K562 (cell line): ENCODE data around the gene EPHX1. TPM values are rescaled to one million over a fixed set of nuclear protein-coding genes. Genes with fewer than 3 reads are reported as not detected.
"Not testable (repeated sequence)": the region's sequence is repeated elsewhere in the genome, so short reads cannot be mapped to it uniquely, and the experiment has no call there.

Experiments used
- ATAC-seq: fragments of 200-7000 bp; cut with Tn5 transposase; 3 replicates; pipeline ENCODE4 v1.9.1; 2020; ENCODE audit warnings: moderate library complexity
- BruUV-seq: library from RNA; stranded (reverse); fragments of 400-500 nt; replicated peaks from 2 replicates; lab custom pipeline; 2021; lab: Mats Ljungman, UMichigan
- CTCF ChIA-PET: fragments of 300-600 bp; formaldehyde crosslinking; extraction: SDS; loops from one replicate; lab custom pipeline; 2021; ENCODE audit warnings: low intra/inter-chr PET ratio; lab: Yijun Ruan, JAX
- POLR2A ChIA-PET: fragments of 300-600, 350-650 bp; sonication (Branson Sonifier 250); formaldehyde crosslinking; extraction: SDS; loops from one replicate; lab custom pipeline; 2021; ENCODE audit warnings: antibody characterized with exemption, inconsistent platforms; lab: Yijun Ruan, JAX
- DNase-seq, 4 experiments: peaks; one replicate each; pipeline versions ENCODE4 v3.0.0 to v3.0.0-alpha.2; 2011 to 2018; ENCODE audit warnings: low spot score in 3 of 4, mixed read lengths in 3 of 4; ENCODE audit errors: extremely low read depth in 1 of 4
- FAIRE-seq: peaks from 2 replicates; lab custom pipeline; 2011; peaks lifted over from hg19 to GRCh38; lab: Jason Lieb, UNC
- H2AFZ ChIP-seq: 2 replicates; pipeline ENCODE4 v1.6.0; 2011; ENCODE audit warnings: low read depth, low read length, control low read depth, inconsistent platforms
- H3K27ac ChIP-seq: fragments of 200-600 bp; 3 replicates; pipeline ENCODE4 v1.8.0; 2011; ENCODE audit warnings: low read depth, mild to moderate bottlenecking, control low read depth, inconsistent platforms, low read length, moderate library complexity, mixed read lengths; ENCODE audit errors: extremely low read depth
- H3K27me3 ChIP-seq, 2 experiments: fragments of 300-600 bp in 1 of 2; 2 replicates in 1 of 2; 3 replicates in 1 of 2; pipeline versions ENCODE4 v1.6.0 to v1.8.0; 2011; ENCODE audit warnings: inconsistent platforms in 2 of 2, low read length in 2 of 2, mild to moderate bottlenecking in 1 of 2, mixed read lengths in 1 of 2, moderate library complexity in 1 of 2; ENCODE audit not compliant: control insufficient read depth in 2 of 2, insufficient read depth in 2 of 2
- H3K36me3 ChIP-seq: fragments of 300-600 bp; 3 replicates; pipeline ENCODE4 v1.8.0; 2011; ENCODE audit warnings: mild to moderate bottlenecking, low read length, inconsistent platforms; ENCODE audit not compliant: control insufficient read depth, insufficient read depth
- H3K4me1 ChIP-seq, 2 experiments: fragments of 200-600 bp in 1 of 2; replicated peaks in 1 of 2; 2 replicates in 1 of 2; 3 replicates in 1 of 2; pipeline versions ENCODE4 v1.5.1 to v1.8.0; 2011; ENCODE audit warnings: inconsistent platforms in 2 of 2, low read length in 2 of 2, mild to moderate bottlenecking in 1 of 2, mixed read lengths in 1 of 2, moderate library complexity in 1 of 2; ENCODE audit not compliant: control insufficient read depth in 2 of 2, insufficient read depth in 2 of 2
- H3K4me2 ChIP-seq: 2 replicates; pipeline ENCODE4 v1.6.1; 2011; ENCODE audit warnings: low read length, control low read depth, inconsistent platforms, mixed read lengths; ENCODE audit not compliant: insufficient read depth
- H3K4me3 ChIP-seq: fragments of 200-600 bp; sonication (generic), shearing (Covaris generic); 2 replicates; pipeline ENCODE4 v1.5.1; 2016; ENCODE audit warnings: control low read depth, inconsistent platforms
- H3K79me2 ChIP-seq: fragments of 200-600 bp; 3 replicates; pipeline ENCODE4 v1.8.0; 2011; ENCODE audit warnings: low read length, inconsistent platforms; ENCODE audit not compliant: control insufficient read depth, insufficient read depth
- H3K9ac ChIP-seq, 2 experiments: 2 replicates each; pipeline versions ENCODE4 v1.6.0 to v1.6.1; 2011; ENCODE audit warnings: low read depth in 2 of 2, low read length in 2 of 2, control low read depth in 1 of 2, inconsistent platforms in 1 of 2, mild to moderate bottlenecking in 1 of 2, mixed read lengths in 1 of 2; ENCODE audit not compliant: insufficient read depth in 1 of 2
- H3K9me1 ChIP-seq: one replicate; pipeline ENCODE4 v1.6.0; 2011; ENCODE audit warnings: inconsistent platforms, mild to moderate bottlenecking, low read length, moderate library complexity; ENCODE audit not compliant: control insufficient read depth, insufficient read depth
- H3K9me3 ChIP-seq: replicated peaks from 2 replicates; pipeline ENCODE4 v1.5.1; 2011; ENCODE audit warnings: low read depth, low read length, inconsistent platforms; ENCODE audit not compliant: control insufficient read depth, insufficient read depth
- H4K20me1 ChIP-seq: replicated peaks from 2 replicates; pipeline ENCODE4 v1.6.1; 2011; ENCODE audit warnings: low read length, inconsistent platforms, mixed read lengths; ENCODE audit not compliant: control insufficient read depth, insufficient read depth
- NFIC ChIP-seq: fragments of 450-650 bp; IDR thresholded peaks from 2 replicates; pipeline ENCODE4 v1.6.1; 2017; ENCODE audit warnings: mild to moderate bottlenecking, inconsistent platforms
- TRIM28 ChIP-seq: fragments of 450-650 bp; IDR thresholded peaks from 2 replicates; pipeline ENCODE4 v1.6.1; 2017
- ZFP36 ChIP-seq: fragments of 150-350 bp; IDR thresholded peaks from 2 replicates; pipeline ENCODE4 v1.6.1; 2018; ENCODE audit warnings: low read length, low read depth; ENCODE audit not compliant: partially characterized antibody
- ZNF12 ChIP-seq: sonication (generic); formaldehyde crosslinking; IDR thresholded peaks from 2 replicates; pipeline ENCODE4 v1.4.0; 2020; ENCODE audit warnings: mild to moderate bottlenecking, missing genetic modification reagents
- WGBS: fragments of 100-300 bp; shearing (Covaris generic); methylation state at CpG from one replicate; pipeline ENCODE4 v1.1.6; 2016; ENCODE audit warnings: low coverage, mixed read lengths; ENCODE audit not compliant: insufficient coverage; ENCODE audit errors: missing lambda C conversion rate; 5-methylcytosine and 5-hydroxymethylcytosine counted together
- in situ Hi-C: fragments of 300-500 bp; cut with MboI; formaldehyde crosslinking; loops from 4 replicates; pipeline ENCODE4 v1.15.0; 2018; ENCODE audit warnings: inconsistent platforms, mixed read lengths
- intact Hi-C: fragments of 100-400 bp; cut with micrococcal nuclease; formaldehyde crosslinking; loops from 2 replicates; pipeline ENCODE4 v1.14.2; 2022
- polyA plus RNA-seq, 8 experiments: library from polyadenylated mRNA; depleted of rRNA in 4 of 8; stranded (reverse) in 5 of 8; unstranded in 3 of 8; fragments of >200 nt; fragmentation: Nextera tagmentation in 2 of 8; fragmentation: Illumina TruSeq in 1 of 8; extraction: Ambion mirVana in 2 of 8; extraction: Trizol in 1 of 8; gene quantifications; 2 replicates each; pipeline versions ENCODE4 v1.2.1 to v1.2.3, GENCODE V29; 2011 to 2014; ENCODE audit warnings: inconsistent platforms in 1 of 8, missing spikeins in 1 of 8
- total RNA-seq, 7 experiments: library from RNA; depleted of rRNA in 6 of 7; stranded (reverse); fragments of >200 nt in 6 of 7; fragmentation: Illumina TruSeq in 2 of 7; extraction: Trizol in 2 of 7; gene quantifications; 2 replicates each; pipeline versions ENCODE4 v1.2.1 to v1.2.3, GENCODE V29; 2011 to 2021; ENCODE audit warnings: low replicate concordance in 1 of 7

Gene EPHX1
- total and polyA plus RNA-seq, 9 of the 15 experiments (the other 6 are each of a cell fraction or from before 2014, with no cell fraction given) = 0.21 to 27.0 (median 6.7) TPM

DNA sequence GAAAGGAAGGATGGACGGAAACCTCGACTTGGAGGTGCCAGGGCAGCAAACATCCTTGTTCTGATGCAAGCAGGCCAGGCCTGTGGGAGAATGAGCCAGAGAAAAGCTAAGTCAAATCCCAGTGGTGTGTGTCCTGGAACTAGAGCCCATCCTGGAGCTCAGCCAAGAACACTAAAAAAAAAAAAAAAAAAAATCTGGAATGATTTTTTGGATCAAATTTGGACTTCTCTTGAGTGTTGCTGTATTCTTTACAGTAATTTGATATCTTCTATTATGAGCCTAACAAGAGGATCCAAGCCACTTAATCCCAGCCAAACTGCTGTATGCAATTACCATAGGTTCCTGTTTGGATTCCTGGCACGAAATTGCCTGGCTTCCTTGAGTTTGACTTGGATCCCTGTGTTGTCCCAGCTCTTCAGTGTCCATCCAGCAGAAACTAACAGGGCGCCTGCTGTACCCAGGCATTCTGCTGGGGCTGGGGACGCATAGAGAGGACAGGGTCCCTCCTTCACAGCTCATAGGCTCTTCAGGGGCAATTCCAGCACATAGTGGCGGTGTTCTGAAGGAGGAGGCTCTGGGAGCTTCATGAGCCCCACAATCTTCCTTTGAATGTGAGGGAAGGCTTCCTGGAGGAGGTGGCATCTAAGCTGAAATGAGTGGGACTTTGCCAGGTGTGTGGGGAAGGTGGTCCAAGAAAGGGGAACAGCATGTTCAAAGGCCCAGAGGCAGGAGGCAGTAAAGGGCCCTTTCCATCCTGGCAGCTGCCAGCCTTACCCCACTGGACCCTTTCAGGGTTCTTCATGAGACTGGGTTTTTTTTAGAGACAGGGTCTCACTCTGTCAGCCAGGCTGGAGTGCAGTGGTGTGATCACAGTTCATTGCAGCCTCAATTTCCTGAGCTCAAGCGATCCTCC is 24.7 kb downstream of the EPHX1 start:
- Histone ChIP-seq H3K79me2 (no peaks in the 10 kb centered on the region), H3K4me3 (no peak overlapping the region), H3K9me3 (no peaks in the 10 kb centered on the region), H3K4me1 (no peaks in the 10 kb centered on the region), H3K27me3 (no peaks in the 10 kb centered on the region), H3K36me3 (0 out of 3 replicates have a peak, but pooled peaks cover 2% of the 10 kb centered on the region), H3K9me1 (no peaks in the 10 kb centered on the region), H3K4me2 (no peak overlapping the region), H3K9ac (no peak overlapping the region)
- BruUV-seq = no TSS peak
- intact Hi-C loops = no loop called here
- in situ Hi-C loops = no loop called here
- ChIA-PET POLR2A (interaction anchor here (0.6 to 1.1 kb wide), 6 partner anchors 8 to 198 kb away, joined by 3 to 4 read pairs (median 3); no protein-coding TSS in a partner anchor), CTCF (interaction anchor here (0.7 kb wide), 1 partner anchor 24 kb away, joined by 3 read pairs; no protein-coding TSS in a partner anchor)
- FAIRE-seq (peak; percentile 60), DNase-seq (no peak)
- WGBS = 40% methylated on average over 7 of the region's 7 CpGs
- peak; percentile 47 for TF ChIP-seq NFIC
- peak; percentile 89 for TF ChIP-seq ZFP36
- TF ChIP-seq TRIM28 = no peak
- TF ChIP-seq, all 486 proteins: peak for 2
- H2AFZ ChIP-seq = no peak overlapping the region
- H3K27ac ChIP-seq = no peak overlapping the region
- H4K20me1 ChIP-seq = no peaks in the 10 kb centered on the region
- ATAC-seq = no peak

DNA sequence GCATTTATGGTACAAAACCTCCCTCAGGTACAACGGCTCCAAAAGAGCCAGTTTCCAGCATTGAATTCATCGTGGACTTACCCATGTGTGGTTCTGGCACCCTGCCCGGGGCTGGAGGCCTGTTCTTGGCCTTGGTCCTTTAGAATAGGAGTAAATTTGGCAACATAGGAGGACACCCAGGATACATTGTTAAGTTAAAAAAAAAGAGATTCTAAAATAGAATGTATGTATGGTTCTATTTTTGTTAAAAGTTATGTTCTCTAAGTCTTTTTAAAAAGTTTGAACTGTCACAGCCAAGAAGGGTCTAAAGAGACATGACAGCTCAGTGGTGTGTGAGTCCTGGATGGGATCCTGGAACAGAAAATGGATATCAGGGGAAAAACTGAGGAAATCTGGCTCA is 25.9 kb downstream of the EPHX1 start:
- TF ChIP-seq ZNF12 (no peak), NFIC (peak; percentile 33; the same call in 1 of the 2 replicates)
- TF ChIP-seq, all 486 proteins: peak for 1
- Histone ChIP-seq H3K36me3 (0 out of 3 replicates have a peak, but pooled peaks cover 2% of the 10 kb centered on the region), H4K20me1 (no peaks in the 10 kb centered on the region), H3K9me1 (no peaks in the 10 kb centered on the region), H3K27ac (no peak overlapping the region), H3K79me2 (no peaks in the 10 kb centered on the region), H3K9ac (no peak overlapping the region), H2AFZ (no peak overlapping the region), H3K9me3 (no peaks in the 10 kb centered on the region), H3K4me3 (no peak overlapping the region), H3K27me3 (no peaks in the 10 kb centered on the region), H3K4me1 (peaks cover 0 to 2% of the 10 kb centered on the region in 2 experiments; a peak in 1 of 5 replicates), H3K4me2 (no peak overlapping the region)
- POLR2A ChIA-PET = interaction anchor here (1.1 kb wide), 1 partner anchor 22 kb away, joined by 3 read pairs; no protein-coding TSS in a partner anchor
- FAIRE-seq (no peak), DNase-seq (no peak), ATAC-seq (no peak)
- BruUV-seq = no TSS peak
- CTCF ChIA-PET = no interaction called here
- in situ Hi-C loops = no loop called here
- intact Hi-C loops = no loop called here
- WGBS = 48% methylated on average over 3 of the region's 3 CpGs

DNA sequence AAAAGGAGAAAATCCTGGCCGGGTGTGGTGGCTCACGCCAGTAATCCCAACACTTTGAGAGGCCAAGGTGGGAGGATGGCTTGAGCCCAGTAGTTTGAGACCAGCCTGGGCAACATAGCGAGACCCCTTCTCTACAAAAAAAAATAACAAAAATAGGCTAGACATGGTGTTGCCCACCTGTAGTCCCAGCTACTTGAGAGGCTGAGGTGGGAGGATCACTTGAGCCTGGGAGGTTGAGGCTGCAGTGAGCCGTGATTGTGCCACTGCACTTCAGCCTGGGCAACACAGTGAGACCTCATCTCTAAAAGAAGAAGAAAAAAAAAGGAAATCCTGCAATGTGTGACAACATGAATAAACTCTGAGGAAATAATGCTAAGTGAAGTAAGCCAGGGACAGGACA is 26.4 kb downstream of the EPHX1 start:
- H3K9me1 ChIP-seq, intact Hi-C loops, H3K4me1 ChIP-seq, DNase-seq, ATAC-seq, H3K9ac ChIP-seq, H3K27ac ChIP-seq, H3K9me3 ChIP-seq, H3K79me2 ChIP-seq, FAIRE-seq, H3K27me3 ChIP-seq, CTCF ChIA-PET, H3K4me3 ChIP-seq, H4K20me1 ChIP-seq, H2AFZ ChIP-seq, in situ Hi-C loops, H3K36me3 ChIP-seq, H3K4me2 ChIP-seq, BruUV-seq: not testable (repeated sequence)
- POLR2A ChIA-PET = interaction anchor here (1.1 kb wide), 1 partner anchor 23 kb away, joined by 3 read pairs; no protein-coding TSS in a partner anchor
- 63% methylated on average over 4 of the region's 4 CpGs for WGBS
